ENCODE results near the gene LYRM1.

DNA sequence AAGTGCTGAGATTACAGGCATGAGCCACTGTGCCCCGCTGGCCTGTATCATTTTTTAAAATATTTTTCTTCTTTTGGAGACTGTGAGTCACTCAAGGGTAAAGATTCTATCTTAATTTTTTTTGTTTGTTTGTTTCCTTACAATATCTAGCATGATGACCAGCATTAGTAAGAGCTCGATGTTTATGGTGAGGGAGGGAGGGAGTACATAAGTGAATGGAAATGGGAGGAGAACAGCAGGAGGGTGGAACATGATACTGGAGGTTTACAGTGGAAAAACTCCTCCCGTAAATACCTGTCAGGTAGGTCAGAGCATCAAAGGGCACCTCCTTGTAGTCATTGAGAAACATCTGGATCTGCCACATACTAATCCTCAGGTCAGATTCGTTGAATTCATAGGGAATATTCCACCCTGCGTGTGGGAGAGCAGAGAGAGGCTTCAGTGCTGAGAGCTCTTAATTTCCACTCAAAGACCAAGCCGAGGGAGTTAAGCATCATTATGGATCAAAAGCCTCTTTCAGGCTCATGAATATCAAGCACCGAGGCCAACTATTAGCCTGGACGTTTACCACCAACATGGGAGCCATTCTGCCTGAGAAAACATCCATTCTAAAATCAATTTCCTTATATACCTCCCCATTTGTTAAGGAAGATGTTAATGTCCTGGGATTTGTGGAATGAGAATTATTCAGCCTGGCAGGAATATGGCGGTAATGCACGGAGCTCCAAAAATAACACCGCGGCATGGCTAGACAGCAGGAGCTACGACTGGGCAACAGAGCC lies 51.8 kb downstream of the LYRM1 start:
- TF ChIP-seq, protein P1, sequence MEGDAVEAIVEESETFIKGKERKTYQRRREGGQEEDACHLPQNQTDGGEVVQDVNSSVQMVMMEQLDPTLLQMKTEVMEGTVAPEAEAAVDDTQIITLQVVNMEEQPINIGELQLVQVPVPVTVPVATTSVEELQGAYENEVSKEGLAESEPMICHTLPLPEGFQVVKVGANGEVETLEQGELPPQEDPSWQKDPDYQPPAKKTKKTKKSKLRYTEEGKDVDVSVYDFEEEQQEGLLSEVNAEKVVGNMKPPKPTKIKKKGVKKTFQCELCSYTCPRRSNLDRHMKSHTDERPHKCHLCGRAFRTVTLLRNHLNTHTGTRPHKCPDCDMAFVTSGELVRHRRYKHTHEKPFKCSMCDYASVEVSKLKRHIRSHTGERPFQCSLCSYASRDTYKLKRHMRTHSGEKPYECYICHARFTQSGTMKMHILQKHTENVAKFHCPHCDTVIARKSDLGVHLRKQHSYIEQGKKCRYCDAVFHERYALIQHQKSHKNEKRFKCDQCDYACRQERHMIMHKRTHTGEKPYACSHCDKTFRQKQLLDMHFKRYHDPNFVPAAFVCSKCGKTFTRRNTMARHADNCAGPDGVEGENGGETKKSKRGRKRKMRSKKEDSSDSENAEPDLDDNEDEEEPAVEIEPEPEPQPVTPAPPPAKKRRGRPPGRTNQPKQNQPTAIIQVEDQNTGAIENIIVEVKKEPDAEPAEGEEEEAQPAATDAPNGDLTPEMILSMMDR (IDR thresholded peaks at IDR 0.05; ENCODE audit: low read length), result no peak
- TF ChIP-seq EZH2 (optimal IDR thresholded peaks at IDR 0.05; ENCODE audit: low read depth, low read length), result no peak

Measured in MM.1S (cell line).